ENCODE data around the gene STXBP1. TPM values are rescaled to one million over a fixed set of nuclear protein-coding genes. Genes with fewer than 3 reads are reported as not detected.

Gene STXBP1
- total RNA-seq, 1 donor, result 19.9 TPM

- no peak for TF ChIP-seq CTCF (IDR thresholded peaks at IDR 0.05; ENCODE audit: insufficient read depth, low read depth, low read length)
- H3K4me3 ChIP-seq (ENCODE audit: low read depth, low read length), result no peak overlapping the region
- DNase-seq (ENCODE audit: low read depth), result no peak
Observed at GRCh38 chr9:127735530-127736185, 123.6 kb downstream of the STXBP1 start.

- DNase-seq (ENCODE audit: low read depth), result no peak
- no peak for TF ChIP-seq CTCF (IDR thresholded peaks at IDR 0.05; ENCODE audit: insufficient read depth, low read depth, low read length)
- no peak overlapping the region for H3K4me3 ChIP-seq (ENCODE audit: low read depth, low read length)
Observed at GRCh38 chr9:127738666-127739065, 126.6 kb downstream of the STXBP1 start.

GRCh38 chr9:127739614-127740330 lies 127.7 kb downstream of the STXBP1 start:
- no peak for TF ChIP-seq CTCF (IDR thresholded peaks at IDR 0.05; ENCODE audit: insufficient read depth, low read depth, low read length)
- no peak for DNase-seq (ENCODE audit: low read depth)
- H3K4me3 ChIP-seq (ENCODE audit: low read depth, low read length), result no peak overlapping the region

DNA sequence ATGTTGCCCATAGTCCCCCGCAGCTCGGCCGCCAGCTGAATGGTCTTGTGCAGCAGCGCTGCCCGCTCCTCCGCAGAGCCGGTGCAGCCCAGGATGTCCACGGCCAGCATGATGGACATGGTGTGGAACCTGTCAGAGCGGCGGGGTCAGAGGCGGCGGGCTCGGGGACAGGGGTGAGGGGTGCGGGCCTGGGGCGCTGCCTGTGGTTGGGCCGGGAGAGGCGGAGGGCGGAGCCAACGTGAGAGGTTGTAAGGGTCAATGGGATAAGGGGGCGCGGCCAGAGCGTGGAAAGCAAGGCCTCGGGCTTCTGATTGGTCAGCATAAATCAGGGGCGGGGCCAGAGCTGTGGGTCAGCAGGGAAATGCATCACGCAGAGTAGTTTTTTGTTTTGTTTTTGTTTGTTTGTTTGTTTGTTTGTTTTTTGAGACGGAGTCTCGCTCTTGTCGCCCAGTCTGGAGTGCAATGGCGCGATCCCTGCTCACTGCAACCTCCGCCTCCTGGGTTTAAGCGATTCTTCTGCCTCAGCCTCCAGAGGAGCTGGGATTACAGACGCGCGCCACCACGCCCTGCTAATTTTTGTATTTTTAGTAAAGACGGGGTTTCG lies 129.9 kb downstream of the STXBP1 start:
- H3K4me3 ChIP-seq (ENCODE audit: low read depth, low read length), result no peak overlapping the region
- TF ChIP-seq CTCF (IDR thresholded peaks at IDR 0.05; ENCODE audit: insufficient read depth, low read depth, low read length), result no peak
- DNase-seq (ENCODE audit: low read depth), result no peak

Other genes with a start within 250 kb of the STXBP1 start
- 8.2 and 9.3 TPM in 2 replicates for gene SLC2A8, start 215.1 kb upstream of the STXBP1 start, total RNA-seq
- gene ZNF79, start 187.9 kb upstream of the STXBP1 start, total RNA-seq, result 10.6 and 12.5 TPM in 2 replicates
- gene RPL12, start 160.9 kb upstream of the STXBP1 start, total RNA-seq, result 798 and 844 TPM in 2 replicates
- gene LRSAM1, start 160.8 kb upstream of the STXBP1 start, total RNA-seq, result 12.5 and 20.0 TPM in 2 replicates
- under 0.01 TPM in 2 replicates for gene CFAP157, start 94.7 kb downstream of the STXBP1 start, total RNA-seq
- gene PTRH1, start 103.4 kb downstream of the STXBP1 start, total RNA-seq, result 11.7 and 16.4 TPM in 2 replicates
- gene TTC16, start 103.8 kb downstream of the STXBP1 start, total RNA-seq, result not detected in 2 replicates
- gene TOR2A, start 123.0 kb downstream of the STXBP1 start, total RNA-seq, result 4.2 and 5.2 TPM in 2 replicates
- gene SH2D3C, start 166.4 kb downstream of the STXBP1 start, total RNA-seq, result 0.32 and 0.43 TPM in 2 replicates
- gene CDK9, start 173.8 kb downstream of the STXBP1 start, total RNA-seq, result 37.0 and 50.1 TPM in 2 replicates
- 77.7 and 93.7 TPM in 2 replicates for gene FPGS, start 190.6 kb downstream of the STXBP1 start, total RNA-seq
- 25.8 and 30.7 TPM in 2 replicates for gene ENG, start 242.4 kb downstream of the STXBP1 start, total RNA-seq

Measured in fibroblast of villous mesenchyme (primary cell).